PC-9 (cell line): ENCODE data around the gene AP1B1.

Experiments
- CTCF ChIP-seq: fragments of 200-600 bp; sonication (generic); conservative IDR thresholded peaks from 2 replicates; pipeline ENCODE4 v1.6.1; 2017; ENCODE audit warnings: mixed run types, antibody characterized with exemption, mild to moderate bottlenecking, moderate library complexity
- EZH2 ChIP-seq: fragments of 200-600 bp; sonication (generic); IDR thresholded peaks from 2 replicates; pipeline ENCODE4 v1.8.0; 2017; ENCODE audit warnings: antibody characterized with exemption, low read depth

GRCh38 chr22:29328055-29328454 lies 60.3 kb downstream of the AP1B1 start:
- TF ChIP-seq CTCF (no peak), EZH2 (no peak)
